ENCODE results near the gene TIAL1.
A peak's percentile ranks its signal among the peaks of the same experiment; 100 is the strongest.
"Not testable (repeated sequence)": the region's sequence is repeated elsewhere in the genome, so short reads cannot be mapped to it uniquely, and the experiment has no call there.

Gene TIAL1

GRCh38 chr10:119613741-119614140 is 17.0 kb upstream of the TIAL1 start:
- DNase-seq: no peak

DNA sequence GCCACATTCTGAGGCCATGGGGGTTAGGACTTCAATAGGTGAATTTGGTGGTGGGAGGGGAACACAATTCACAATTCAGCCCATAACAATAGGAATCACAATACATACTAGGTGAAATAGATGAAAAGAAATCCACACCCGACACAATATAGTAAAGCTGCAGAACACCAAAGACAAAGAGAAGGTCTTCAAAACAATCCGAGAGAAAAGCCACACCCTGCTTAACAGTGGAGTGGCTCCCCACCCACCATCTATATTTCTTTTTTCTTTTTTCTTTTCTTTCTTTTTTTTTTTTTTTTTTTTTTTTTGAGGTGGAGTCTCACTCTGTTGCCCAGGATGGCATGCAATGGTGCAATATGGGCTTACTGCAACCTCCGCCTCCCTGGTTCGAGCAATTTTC is 14.7 kb upstream of the TIAL1 start:
- no peak for DNase-seq

DNA sequence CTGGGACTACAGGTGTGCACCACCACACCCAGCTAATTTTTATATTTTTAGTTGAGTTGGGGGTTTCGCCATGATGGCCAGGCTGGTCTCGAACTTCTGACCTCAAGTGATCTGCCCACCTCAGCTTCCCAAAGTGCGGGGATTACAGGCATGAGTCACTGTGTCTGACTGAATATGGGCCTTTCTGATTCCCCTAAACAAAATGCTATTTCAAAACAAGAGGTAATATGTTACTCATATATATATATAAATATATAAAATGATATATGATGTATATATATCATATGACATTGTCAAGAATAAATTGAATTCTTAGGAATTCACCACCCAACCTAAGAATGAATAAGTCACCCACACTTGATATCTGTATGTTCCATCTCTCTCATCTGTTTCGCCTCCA is 12.8 kb upstream of the TIAL1 start:
- DNase-seq: no peak

- peak in 1 of 2 experiments; percentile 61 for DNase-seq
Measured at GRCh38 chr10:119608316-119609155, 11.8 kb upstream of the TIAL1 start.

GRCh38 chr10:119604468-119604867 is 7.7 kb upstream of the TIAL1 start:
- DNase-seq: no peak

- peak; percentile 18 to 41 for DNase-seq
Measured at GRCh38 chr10:119602241-119603095, 5.7 kb upstream of the TIAL1 start.

- no peak for DNase-seq
Measured at GRCh38 chr10:119598397-119598796, 1.6 kb upstream of the TIAL1 start.

DNA sequence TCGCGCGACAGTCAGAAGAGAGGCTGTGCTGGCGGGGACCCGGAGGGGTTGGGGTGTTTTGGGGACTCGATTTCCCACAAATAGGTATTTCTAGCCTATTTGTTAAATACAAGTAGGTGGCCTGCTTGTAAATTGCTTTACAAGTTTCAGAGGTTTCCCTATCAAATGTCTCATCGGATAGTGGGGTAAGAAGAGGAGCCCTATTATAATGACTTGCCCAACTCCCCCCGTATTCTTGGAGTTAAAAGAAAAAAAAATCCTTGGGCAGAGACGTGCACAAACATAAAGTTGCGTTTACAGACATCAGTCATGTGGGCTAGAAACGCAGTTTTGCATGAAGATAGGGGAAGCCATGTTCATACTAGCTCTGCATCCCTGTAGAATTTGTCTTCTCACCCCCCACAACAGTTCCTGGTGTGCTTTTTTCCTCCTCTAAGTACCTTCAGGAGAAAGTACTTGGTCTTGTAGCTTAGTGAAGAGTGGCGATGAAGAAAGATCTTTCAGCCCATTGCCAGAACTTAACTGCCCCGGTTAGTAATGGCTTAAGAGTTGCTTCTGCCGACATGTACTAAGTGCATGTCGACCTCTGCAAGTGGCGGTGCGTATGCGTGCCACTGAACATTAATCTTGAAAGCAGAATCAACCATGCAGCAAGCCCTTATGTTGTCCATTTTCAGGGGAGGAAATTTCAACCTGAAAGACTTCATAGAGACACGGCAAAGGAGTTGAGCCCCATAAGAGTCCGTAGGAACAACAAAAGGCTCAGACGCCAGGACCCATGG is 832 bp upstream of the TIAL1 start:
- DNase-seq: no peak

DNA sequence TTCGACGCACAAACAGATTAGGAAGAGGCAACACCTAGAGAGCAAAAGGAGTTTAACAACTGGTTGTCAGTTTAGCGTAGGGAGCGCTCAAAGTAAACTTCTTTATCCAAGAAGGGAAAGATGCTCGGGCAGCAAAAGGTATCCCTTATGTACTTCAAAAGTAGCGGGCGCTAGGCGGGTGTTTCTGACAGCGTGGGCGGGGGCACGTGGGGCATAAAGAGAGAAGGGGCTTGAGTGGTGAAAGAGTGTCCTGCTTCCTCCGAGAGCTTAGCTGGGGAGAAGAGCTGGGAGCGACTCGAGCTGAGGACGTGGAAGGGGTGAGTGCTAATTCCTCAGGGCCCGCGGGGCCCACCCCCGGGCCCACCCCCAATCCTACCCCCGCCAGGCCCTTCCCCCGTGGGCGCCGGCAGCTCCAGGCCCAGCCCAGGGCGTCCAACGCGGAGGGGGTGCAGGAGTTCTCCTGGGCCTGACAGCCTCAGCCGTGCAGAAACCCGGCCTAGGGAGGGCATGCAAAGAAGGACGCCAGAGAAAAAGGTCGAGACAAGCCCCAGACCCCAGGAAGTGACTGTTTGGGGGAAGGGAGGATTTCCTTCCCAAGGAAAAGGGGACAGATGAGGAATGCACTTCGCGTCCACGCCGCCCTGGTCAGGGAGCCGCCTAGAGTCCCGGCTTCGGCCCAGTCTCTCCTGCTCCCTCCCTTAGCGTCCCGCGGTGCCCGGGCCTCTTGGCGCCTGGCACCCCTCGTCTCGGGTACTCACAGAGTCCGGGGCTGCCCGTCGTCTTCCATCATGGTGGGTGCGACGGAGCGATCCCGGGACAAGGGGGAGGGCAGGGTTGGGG is 868 bp downstream of the TIAL1 start:
- DNase-seq: peak in 1 of 2 experiments; percentile 9

DNA sequence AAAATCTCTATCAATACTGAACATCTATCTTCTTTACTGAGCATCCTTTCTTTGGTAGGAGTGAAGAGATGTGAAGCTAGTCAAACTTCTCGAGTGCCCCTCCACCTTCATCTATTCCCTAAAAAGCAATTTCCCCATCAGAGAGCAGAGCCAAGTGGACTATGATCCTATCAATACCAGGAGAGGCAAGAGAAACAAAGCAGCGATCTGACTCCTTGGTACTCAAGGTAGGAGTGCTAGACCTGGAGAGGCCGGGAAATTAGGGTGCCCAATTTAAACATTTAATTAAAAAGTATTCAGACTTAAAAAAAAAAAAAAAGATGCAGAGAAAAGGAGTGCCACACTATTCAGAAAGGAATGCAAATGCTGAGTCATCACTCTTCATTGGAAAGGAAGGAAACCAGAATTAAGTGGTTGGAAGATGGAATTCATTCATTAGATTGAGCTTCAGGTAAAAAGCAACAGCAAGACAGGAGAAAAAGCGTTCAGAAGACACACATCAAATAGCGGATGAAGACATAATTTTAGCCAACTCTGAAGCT is 1.6 kb downstream of the TIAL1 start:
- no peak for DNase-seq

- no peak for DNase-seq
Measured at GRCh38 chr10:119588071-119588470, 8.7 kb downstream of the TIAL1 start.

DNA sequence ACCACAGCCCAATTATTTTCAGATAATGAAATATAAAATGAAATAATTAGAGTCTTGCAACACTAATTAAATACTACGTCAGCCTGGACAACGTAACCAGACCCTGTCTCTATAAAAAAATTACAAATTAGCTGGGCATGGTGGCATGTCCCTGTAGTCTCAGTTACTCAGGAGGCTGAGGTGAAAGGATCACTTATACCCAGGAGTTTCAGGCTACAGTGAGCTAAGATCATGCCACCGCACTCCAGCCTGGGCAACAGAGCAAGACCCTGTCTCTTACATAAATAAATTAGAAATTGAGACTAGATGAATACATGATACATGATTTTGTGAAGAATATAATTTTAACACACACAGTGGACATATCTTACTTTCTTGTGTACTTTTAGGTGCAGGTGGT is 18.4 kb downstream of the TIAL1 start:
- no peak for DNase-seq

GRCh38 chr10:119575991-119576390 is 20.8 kb downstream of the TIAL1 start:
- DNase-seq: no peak

DNA sequence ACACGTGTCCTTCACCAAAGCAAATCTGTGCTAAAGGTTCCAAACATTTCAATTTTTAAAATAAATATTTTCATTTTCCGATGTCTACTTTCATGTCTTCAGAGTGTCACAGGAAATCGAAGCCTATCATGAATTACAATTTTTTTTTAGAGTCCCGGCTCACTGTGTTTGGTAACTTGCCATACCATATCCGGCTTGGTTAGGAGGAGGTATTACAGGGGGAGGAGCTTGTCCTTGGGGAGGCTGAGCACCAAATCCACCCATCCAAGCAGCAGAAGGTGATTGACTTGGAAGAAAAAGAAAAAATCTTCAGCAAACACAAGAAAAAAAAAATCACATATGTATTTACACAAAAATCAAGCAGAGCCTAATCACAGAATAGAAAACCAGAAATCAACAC is 21.3 kb downstream of the TIAL1 start:
- DNase-seq: no peak

- DNase-seq: no peak
Measured at GRCh38 chr10:119567978-119568377, 28.8 kb downstream of the TIAL1 start.

DNA sequence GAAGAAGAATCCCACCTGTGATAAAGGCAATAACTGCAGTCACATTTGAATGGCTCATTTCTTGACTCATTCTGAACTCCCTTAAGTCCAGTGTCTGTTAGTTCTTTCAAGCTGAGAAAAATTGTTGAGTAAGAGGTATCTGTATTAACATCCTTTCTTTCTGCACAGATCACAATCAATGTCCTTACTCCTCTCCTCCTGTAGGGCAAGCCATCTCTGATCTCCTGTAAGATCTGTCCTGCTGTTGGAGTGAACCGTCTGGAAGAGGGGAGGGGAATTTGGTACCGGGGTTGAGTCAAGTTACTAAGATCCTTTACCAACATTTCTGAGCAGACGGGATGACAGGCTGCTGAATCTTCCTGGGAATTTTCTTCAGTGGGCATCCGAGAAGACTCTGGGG is 34.7 kb downstream of the TIAL1 start:
- no peak for DNase-seq

GRCh38 chr10:119559511-119559910 is 37.3 kb downstream of the TIAL1 start:
- DNase-seq: not testable (repeated sequence)

DNA sequence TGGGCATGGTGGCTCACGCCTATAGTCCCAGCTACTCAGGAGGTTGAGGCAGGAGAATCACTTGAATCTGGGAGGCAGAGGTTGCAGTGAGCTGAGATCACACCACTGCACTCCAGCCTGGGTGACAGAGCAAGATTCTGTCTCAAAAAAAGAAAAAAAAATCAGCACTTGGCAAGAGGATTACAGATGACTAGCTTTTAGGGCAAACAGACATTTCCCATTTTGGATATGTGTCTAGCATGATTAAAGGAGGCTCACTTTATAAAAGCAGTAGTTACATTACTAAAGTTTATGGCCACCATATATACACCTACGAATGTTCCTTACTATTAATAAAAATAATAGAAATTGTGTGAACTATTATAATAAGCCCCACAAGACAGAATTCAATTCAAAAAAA is 40.7 kb downstream of the TIAL1 start:
- not testable (repeated sequence) for DNase-seq

DNA sequence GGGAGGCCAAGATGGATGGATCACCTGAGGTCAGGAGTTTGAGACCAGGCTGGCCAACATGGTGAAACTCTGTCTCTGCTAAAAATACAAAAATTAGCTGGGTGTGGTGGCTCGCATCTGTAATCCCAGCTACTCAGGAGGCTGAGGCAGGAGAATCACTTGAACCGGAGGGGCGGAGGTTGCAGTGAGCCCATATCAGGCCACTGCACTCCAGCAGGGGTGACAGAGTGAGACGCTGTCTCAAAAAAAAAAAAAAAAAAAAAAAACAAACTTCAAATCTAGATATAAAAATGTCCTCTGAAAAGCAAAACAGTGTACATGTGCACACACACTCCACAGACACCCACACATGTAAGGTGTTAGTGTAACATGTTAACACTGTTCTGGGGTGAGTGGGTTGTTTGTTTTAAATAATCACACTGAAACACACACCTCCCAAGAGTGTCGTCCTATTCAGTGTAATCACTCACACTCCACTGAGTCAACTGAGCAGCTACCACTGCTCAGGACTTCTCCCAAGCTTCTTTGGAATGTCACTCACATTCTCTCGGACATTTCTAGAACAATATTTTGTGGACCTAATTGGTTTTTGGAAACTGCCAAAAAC is 41.5 kb downstream of the TIAL1 start:
- DNase-seq: no peak

- no peak for DNase-seq
Measured at GRCh38 chr10:119550827-119551226, 45.9 kb downstream of the TIAL1 start.

GRCh38 chr10:119549247-119549999 is 47.3 kb downstream of the TIAL1 start:
- DNase-seq: no peak
